Astrocyte (in vitro differentiated cells and primary cell): ENCODE data around the gene CNP. TPM values are rescaled to one million over a fixed set of nuclear protein-coding genes. Genes with fewer than 3 reads are reported as not detected.
"Not testable (repeated sequence)": the region's sequence is repeated elsewhere in the genome, so short reads cannot be mapped to it uniquely, and the experiment has no call there.

Experiments
- DNase-seq: peaks from one replicate; pipeline ENCODE4 v3.0.0-alpha.2; 2010; ENCODE audit warnings: low read depth
- FAIRE-seq: peaks from 2 replicates; lab custom pipeline; 2011; peaks lifted over from hg19 to GRCh38; lab: Jason Lieb, UNC
- H2AFZ ChIP-seq: 2 replicates; pipeline ENCODE4 v1.6.0; 2012; ENCODE audit warnings: low read depth, low read length, inconsistent platforms
- H3K27ac ChIP-seq: 2 replicates; pipeline ENCODE4 v1.5.1; 2011; ENCODE audit warnings: low read depth, low read length, inconsistent platforms
- H3K27me3 ChIP-seq: 2 replicates; pipeline ENCODE4 v1.6.0; 2011; ENCODE audit warnings: low read length, inconsistent platforms; ENCODE audit not compliant: insufficient read depth
- H3K36me3 ChIP-seq: 2 replicates; pipeline ENCODE4 v1.5.1; 2011; ENCODE audit warnings: low read length, inconsistent platforms; ENCODE audit not compliant: insufficient read depth
- H3K4me1 ChIP-seq: 2 replicates; pipeline ENCODE4 v1.5.1; 2011; ENCODE audit warnings: low read length, inconsistent platforms; ENCODE audit not compliant: insufficient read depth
- H3K4me2 ChIP-seq: 2 replicates; pipeline ENCODE4 v1.6.0; 2012; ENCODE audit warnings: low read length, inconsistent platforms
- H3K4me3 ChIP-seq: 2 replicates; pipeline ENCODE4 v1.5.1; 2011; ENCODE audit warnings: low read depth, mild to moderate bottlenecking, low read length, inconsistent platforms; ENCODE audit not compliant: insufficient read depth
- H3K79me2 ChIP-seq: 2 replicates; pipeline ENCODE4 v1.6.0; 2012; ENCODE audit warnings: mild to moderate bottlenecking, low read length, inconsistent platforms; ENCODE audit not compliant: insufficient read depth
- H3K9ac ChIP-seq: 2 replicates; pipeline ENCODE4 v1.6.0; 2012; ENCODE audit warnings: mild to moderate bottlenecking, low read length, inconsistent platforms
- H3K9me3 ChIP-seq: 2 replicates; pipeline ENCODE4 v1.5.1; 2012; ENCODE audit warnings: low read depth, mild to moderate bottlenecking, low read length, inconsistent platforms; ENCODE audit not compliant: insufficient read depth
- H4K20me1 ChIP-seq: 2 replicates; pipeline ENCODE4 v1.6.0; 2012; ENCODE audit warnings: low read length, inconsistent platforms; ENCODE audit not compliant: insufficient read depth
- H3K27ac Mint-ChIP-seq: one replicate; pipeline ENCODE4 v1.8.0; 2021; ENCODE audit warnings: mild to moderate bottlenecking, mixed read lengths; ENCODE audit not compliant: unreplicated experiment
- H3K27me3 Mint-ChIP-seq: one replicate; pipeline ENCODE4 v1.8.0; 2021; ENCODE audit warnings: low read depth, mixed read lengths; ENCODE audit not compliant: unreplicated experiment
- H3K36me3 Mint-ChIP-seq: one replicate; pipeline ENCODE4 v1.8.0; 2021; ENCODE audit warnings: low read depth, mixed read lengths; ENCODE audit not compliant: unreplicated experiment
- H3K4me1 Mint-ChIP-seq: one replicate; pipeline ENCODE4 v1.8.0; 2021; ENCODE audit warnings: low read depth, mixed read lengths; ENCODE audit not compliant: unreplicated experiment
- H3K4me3 Mint-ChIP-seq: one replicate; pipeline ENCODE4 v1.8.0; 2021; ENCODE audit warnings: mild to moderate bottlenecking, moderate library complexity, mixed read lengths; ENCODE audit not compliant: unreplicated experiment
- H3K9me3 Mint-ChIP-seq: one replicate; pipeline ENCODE4 v1.8.0; 2021; ENCODE audit warnings: mild to moderate bottlenecking, mixed read lengths; ENCODE audit not compliant: unreplicated experiment
- CTCF ChIP-seq: IDR thresholded peaks from 2 replicates; pipeline ENCODE4 v1.5.1; 2011; ENCODE audit warnings: low read depth, mild to moderate bottlenecking, inconsistent platforms, low read length, moderate library complexity; ENCODE audit not compliant: insufficient read depth
- EZH2 ChIP-seq: IDR thresholded peaks from 2 replicates; pipeline ENCODE4 v1.6.1; 2012; ENCODE audit warnings: mild to moderate bottlenecking, low read length, inconsistent platforms; ENCODE audit not compliant: insufficient read depth
- total RNA-seq: library from RNA; stranded (reverse); gene quantifications from 2 replicates; pipeline ENCODE4 v1.2.1, GENCODE V29; 2021

The CNP gene
- total RNA-seq, 1 donor from 2014 or later = 169 TPM

GRCh38 chr17:42010898-42011516, 44.4 kb downstream of the CNP start:
- Histone ChIP-seq H3K79me2 (peaks cover 100% of the 10 kb centered on the region), H3K27ac (no peak overlapping the region), H3K9me3 (no peaks in the 10 kb centered on the region), H3K27me3 (no peaks in the 10 kb centered on the region), H2AFZ (no peak overlapping the region), H3K9ac (no peak overlapping the region), H3K4me3 (no peak overlapping the region), H3K36me3 (no peaks in the 10 kb centered on the region), H4K20me1 (peaks cover 63% of the 10 kb centered on the region), H3K4me1 (peaks cover 7% of the 10 kb centered on the region), H3K4me2 (peak overlapping the region; percentile 28)
- no peak for DNase-seq
- Mint-ChIP-seq H3K27me3 (no peaks in the 10 kb centered on the region), H3K4me1 (peaks cover 25% of the 10 kb centered on the region), H3K4me3 (no peak overlapping the region), H3K9me3 (no peaks in the 10 kb centered on the region), H3K36me3 (peaks cover 13% of the 10 kb centered on the region), H3K27ac (no peak overlapping the region)
- FAIRE-seq = no peak
- TF ChIP-seq CTCF (no peak), EZH2 (no peak)

- not testable (repeated sequence) for H2AFZ ChIP-seq, H3K4me1 ChIP-seq, H3K9me3 Mint-ChIP-seq, DNase-seq, H3K27me3 Mint-ChIP-seq, H3K4me3 ChIP-seq, H3K36me3 Mint-ChIP-seq, FAIRE-seq, H3K4me3 Mint-ChIP-seq, H3K27ac Mint-ChIP-seq, H3K27ac ChIP-seq, H3K9me3 ChIP-seq, H3K36me3 ChIP-seq, H3K27me3 ChIP-seq, H3K4me2 ChIP-seq, H3K9ac ChIP-seq
- H3K4me1 Mint-ChIP-seq = peaks cover 27% of the 10 kb centered on the region
- peaks cover 58% of the 10 kb centered on the region for H4K20me1 ChIP-seq
- peaks cover 99% of the 10 kb centered on the region for H3K79me2 ChIP-seq
Measured at GRCh38 chr17:42012363-42012762, 45.8 kb downstream of the CNP start.

GRCh38 chr17:42013740-42014139, 47.1 kb downstream of the CNP start:
- H3K27me3 Mint-ChIP-seq, DNase-seq, H3K27ac Mint-ChIP-seq, H3K9me3 ChIP-seq, H3K27me3 ChIP-seq, H3K4me3 ChIP-seq, H3K9ac ChIP-seq, H3K36me3 ChIP-seq, H3K4me2 ChIP-seq, H2AFZ ChIP-seq, H3K36me3 Mint-ChIP-seq, FAIRE-seq, H3K4me3 Mint-ChIP-seq, H3K27ac ChIP-seq, H3K9me3 Mint-ChIP-seq: not testable (repeated sequence)
- H4K20me1 ChIP-seq = peaks cover 54% of the 10 kb centered on the region
- peaks cover 27% of the 10 kb centered on the region for H3K4me1 Mint-ChIP-seq
- peaks cover 16% of the 10 kb centered on the region for H3K4me1 ChIP-seq
- peaks cover 88% of the 10 kb centered on the region for H3K79me2 ChIP-seq
